Upper lobe of right lung (tissue), 1 donor: ENCODE data around the gene RAD51B. TPM values are rescaled to one million over a fixed set of nuclear protein-coding genes. Genes with fewer than 3 reads are reported as not detected.
"Not testable (repeated sequence)": the region's sequence is repeated elsewhere in the genome, so short reads cannot be mapped to it uniquely, and the experiment has no call there.

ENCODE experiments used
- ATAC-seq: fragments of 200-7000 bp; cut with Tn5 transposase; one replicate; pipeline ENCODE4 v1.9.1; 2020; ENCODE audit warnings: mild to moderate bottlenecking, moderate library complexity
- DNase-seq: peaks from one replicate; pipeline ENCODE4 v3.0.0-alpha.2; 2020
- H3K27ac ChIP-seq: fragments of 200-600 bp; one replicate; pipeline ENCODE4 v1.8.0; 2022
- H3K27me3 ChIP-seq: fragments of 200-600 bp; one replicate; pipeline ENCODE4 v1.8.0; 2022; ENCODE audit warnings: mild to moderate bottlenecking
- H3K36me3 ChIP-seq: fragments of 200-600 bp; one replicate; pipeline ENCODE4 v1.8.0; 2022
- H3K4me1 ChIP-seq: fragments of 200-600 bp; one replicate; pipeline ENCODE4 v1.8.0; 2022
- H3K4me3 ChIP-seq: fragments of 200-600 bp; one replicate; pipeline ENCODE4 v1.8.0; 2022; ENCODE audit warnings: mild to moderate bottlenecking
- H3K9me3 ChIP-seq: fragments of 200-600 bp; one replicate; pipeline ENCODE4 v1.8.0; 2022
- intact Hi-C: fragments of 100-400 bp; cut with DNase I; formaldehyde crosslinking; loops from one replicate; pipeline ENCODE4 v1.11.0; 2022
- total RNA-seq: library from RNA; stranded (reverse); fragmentation: NEBNext Ultra II Directional; extraction: Animal tissue kit (Norgen Biotek cat#: 25700); gene quantifications from one replicate; pipeline ENCODE4 v1.2.1, GENCODE V29; 2021
- TF ChIP-seq, protein P1 (sequence below): fragments of 200-600 bp; IDR thresholded peaks from one replicate; pipeline ENCODE4 v1.8.0; 2022; ENCODE audit warnings: antibody characterized with exemption
- donor health status: DM: no; HTN: yes; CAD: no; lungs with severe emphysema.

RAD51B gene
- total RNA-seq, 1 donor from 2014 or later, result 11.5 TPM

DNA sequence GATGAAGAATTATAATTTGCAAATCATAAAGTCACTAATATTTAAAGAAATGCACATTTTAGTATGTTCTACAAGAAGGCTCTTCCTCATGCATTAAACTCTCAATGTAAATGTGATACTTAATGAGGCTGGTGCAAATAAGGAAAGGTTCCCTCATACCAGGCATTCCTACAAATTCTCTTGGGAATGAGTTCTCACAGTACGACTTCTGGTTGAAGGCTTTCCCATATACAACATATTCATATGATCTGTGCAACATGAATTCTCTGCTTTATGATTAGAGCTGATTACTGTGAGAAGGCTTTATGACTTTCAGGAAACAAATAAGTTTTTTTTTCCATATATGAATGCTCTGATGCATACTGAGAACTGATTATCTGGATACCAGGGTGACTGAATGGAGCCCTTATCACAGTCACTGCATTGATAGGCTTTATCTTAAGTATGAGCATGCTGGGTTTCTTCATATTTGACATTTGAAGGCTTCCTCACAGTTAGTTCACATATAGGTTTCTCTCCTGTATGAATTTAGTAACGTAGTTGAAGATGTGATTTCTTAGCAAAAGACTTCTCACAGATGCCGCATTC is 293.9 kb downstream of the RAD51B start:
- DNase-seq (no peak), ATAC-seq (no peak)
- Histone ChIP-seq H3K27ac (no peak overlapping the region), H3K9me3 (no peaks in the 10 kb centered on the region), H3K36me3 (no peaks in the 10 kb centered on the region), H3K27me3 (no peaks in the 10 kb centered on the region), H3K4me3 (no peak overlapping the region), H3K4me1 (peaks cover 3% of the 10 kb centered on the region)
- TF ChIP-seq, protein P1, sequence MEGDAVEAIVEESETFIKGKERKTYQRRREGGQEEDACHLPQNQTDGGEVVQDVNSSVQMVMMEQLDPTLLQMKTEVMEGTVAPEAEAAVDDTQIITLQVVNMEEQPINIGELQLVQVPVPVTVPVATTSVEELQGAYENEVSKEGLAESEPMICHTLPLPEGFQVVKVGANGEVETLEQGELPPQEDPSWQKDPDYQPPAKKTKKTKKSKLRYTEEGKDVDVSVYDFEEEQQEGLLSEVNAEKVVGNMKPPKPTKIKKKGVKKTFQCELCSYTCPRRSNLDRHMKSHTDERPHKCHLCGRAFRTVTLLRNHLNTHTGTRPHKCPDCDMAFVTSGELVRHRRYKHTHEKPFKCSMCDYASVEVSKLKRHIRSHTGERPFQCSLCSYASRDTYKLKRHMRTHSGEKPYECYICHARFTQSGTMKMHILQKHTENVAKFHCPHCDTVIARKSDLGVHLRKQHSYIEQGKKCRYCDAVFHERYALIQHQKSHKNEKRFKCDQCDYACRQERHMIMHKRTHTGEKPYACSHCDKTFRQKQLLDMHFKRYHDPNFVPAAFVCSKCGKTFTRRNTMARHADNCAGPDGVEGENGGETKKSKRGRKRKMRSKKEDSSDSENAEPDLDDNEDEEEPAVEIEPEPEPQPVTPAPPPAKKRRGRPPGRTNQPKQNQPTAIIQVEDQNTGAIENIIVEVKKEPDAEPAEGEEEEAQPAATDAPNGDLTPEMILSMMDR, result no peak
- intact Hi-C loops, result no loop called here

- H3K27me3 ChIP-seq, H3K27ac ChIP-seq, DNase-seq, ATAC-seq, H3K9me3 ChIP-seq, intact Hi-C loops, H3K4me3 ChIP-seq, H3K36me3 ChIP-seq, H3K4me1 ChIP-seq: not testable (repeated sequence)
Measured at GRCh38 chr14:68115952-68116351, 296.4 kb downstream of the RAD51B start.

DNA sequence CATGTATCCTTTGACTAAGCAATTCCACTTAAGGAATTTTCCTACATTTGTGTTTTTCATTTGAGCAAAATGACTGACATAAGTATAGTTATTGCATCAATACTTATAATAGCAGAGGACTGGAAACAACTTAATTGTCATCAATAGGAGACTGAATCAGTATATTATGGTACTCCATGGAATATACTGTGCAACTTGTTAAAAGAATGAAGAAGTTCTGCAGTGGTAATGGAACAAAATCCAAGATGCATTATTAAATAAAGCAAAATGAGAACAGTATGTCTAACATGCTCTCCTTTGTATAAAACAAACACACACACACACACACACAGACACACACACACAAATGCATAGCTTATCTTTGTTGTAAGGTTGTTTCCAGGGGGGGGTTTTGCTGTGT is 303.1 kb downstream of the RAD51B start:
- Histone ChIP-seq H3K4me3 (no peak overlapping the region), H3K36me3 (no peaks in the 10 kb centered on the region), H3K9me3 (no peaks in the 10 kb centered on the region), H3K27ac (no peak overlapping the region), H3K27me3 (no peaks in the 10 kb centered on the region), H3K4me1 (peaks cover 8% of the 10 kb centered on the region)
- TF ChIP-seq, protein P1, result no peak
- intact Hi-C loops, result no loop called here
- ATAC-seq (no peak), DNase-seq (no peak)

DNA sequence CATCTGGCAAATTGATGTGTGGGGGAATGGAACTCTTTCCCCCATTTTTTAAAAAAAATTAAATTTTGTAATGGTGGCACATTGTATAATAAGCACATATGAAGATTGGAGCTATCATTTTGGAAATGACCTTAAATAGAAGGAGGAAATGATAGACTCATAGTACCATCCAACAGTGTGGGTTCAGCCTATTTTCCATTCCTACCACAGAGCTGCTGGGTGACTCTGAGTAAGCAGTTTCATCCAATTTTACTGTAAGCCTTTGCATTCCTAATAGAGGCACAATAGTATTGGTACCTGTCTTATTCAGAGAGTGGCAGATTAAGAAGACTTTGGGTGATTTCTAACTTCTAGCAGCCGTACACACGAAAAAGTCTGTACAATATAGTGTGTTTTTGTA is 304.5 kb downstream of the RAD51B start:
- Histone ChIP-seq H3K36me3 (no peaks in the 10 kb centered on the region), H3K4me1 (peaks cover 8% of the 10 kb centered on the region), H3K9me3 (no peaks in the 10 kb centered on the region), H3K27me3 (no peaks in the 10 kb centered on the region), H3K27ac (no peak overlapping the region), H3K4me3 (no peak overlapping the region)
- intact Hi-C loops, result no loop called here
- TF ChIP-seq, protein P1, result no peak
- DNase-seq (no peak), ATAC-seq (no peak)

DNA sequence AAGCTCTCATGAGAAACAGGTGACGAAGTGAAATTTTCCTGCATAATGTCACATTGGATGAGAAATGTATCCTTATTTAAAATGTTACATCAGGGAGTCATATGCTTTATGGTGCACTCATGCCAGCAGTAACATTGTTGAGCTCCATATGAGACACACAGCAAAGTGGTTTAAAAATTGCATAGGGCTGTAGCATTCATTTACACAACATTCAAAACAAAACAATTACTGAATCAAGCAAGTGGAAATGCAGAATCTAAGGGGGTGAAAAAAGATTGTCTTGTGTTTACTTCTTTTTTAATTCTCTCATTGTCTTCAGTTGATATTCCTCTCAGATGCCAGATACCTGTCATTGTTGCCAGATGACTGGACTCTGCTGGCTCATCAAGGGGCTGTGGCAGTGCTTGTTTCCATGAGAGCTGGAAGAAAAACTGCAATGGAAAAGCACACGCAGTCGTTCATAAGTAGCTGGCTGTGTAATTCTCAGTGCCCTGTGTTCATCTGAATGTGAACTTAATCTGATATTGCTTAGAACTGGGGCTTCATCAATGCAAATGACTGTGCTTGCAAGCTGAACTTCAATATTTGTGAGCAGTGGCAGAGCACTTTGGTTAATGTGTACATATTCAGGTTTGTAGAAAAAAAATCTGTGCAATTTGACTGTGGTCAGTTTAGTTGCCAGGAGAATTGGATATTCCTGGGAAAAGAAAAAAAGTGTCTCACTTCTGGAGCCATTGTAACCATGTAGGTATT is 305.6 kb downstream of the RAD51B start:
- ATAC-seq (no peak), DNase-seq (no peak)
- intact Hi-C loops, result no loop called here
- H3K4me1 ChIP-seq, result peaks cover 8% of the 10 kb centered on the region
- no peaks in the 10 kb centered on the region for H3K36me3 ChIP-seq
- no peaks in the 10 kb centered on the region for H3K27me3 ChIP-seq
- TF ChIP-seq, protein P1, result no peak
- no peaks in the 10 kb centered on the region for H3K9me3 ChIP-seq
- H3K27ac ChIP-seq, result no peak overlapping the region
- H3K4me3 ChIP-seq, result no peak overlapping the region

- Histone ChIP-seq H3K4me3 (no peak overlapping the region), H3K27ac (no peak overlapping the region), H3K36me3 (no peaks in the 10 kb centered on the region), H3K27me3 (no peaks in the 10 kb centered on the region), H3K9me3 (no peaks in the 10 kb centered on the region), H3K4me1 (peaks cover 8% of the 10 kb centered on the region)
- TF ChIP-seq, protein P1, result no peak
- no peak for ATAC-seq
- intact Hi-C loops, result no loop called here
- no peak for DNase-seq
Measured at GRCh38 chr14:68127166-68127565, 307.6 kb downstream of the RAD51B start.
